Kidney (tissue), 14 donors: ENCODE results near the gene OTUB2. TPM values are rescaled to one million over a fixed set of nuclear protein-coding genes. Genes with fewer than 3 reads are reported as not detected.

ENCODE experiments used
- DNase-seq, 5 donors: peaks; one replicate each; pipeline ENCODE4 v3.0.0-alpha.2; 2013 to 2020
- FAIRE-seq: peaks from 2 replicates; lab custom pipeline; 2012; peaks lifted over from hg19 to GRCh38; lab: Jason Lieb, UNC
- H3K27ac ChIP-seq, 2 donors: one replicate each; pipeline ENCODE4 v1.7.0; 2013; ENCODE audit warnings: low read depth in 2 of 2, low read length in 2 of 2, inconsistent platforms in 1 of 2
- H3K27me3 ChIP-seq: one replicate; pipeline ENCODE4 v1.7.1; 2013; ENCODE audit warnings: low read length, inconsistent platforms; ENCODE audit not compliant: control insufficient read depth, insufficient read depth
- H3K36me3 ChIP-seq, 3 donors: one replicate each; pipeline versions ENCODE4 v1.7.0 to v1.7.1; 2013; ENCODE audit warnings: low read length in 3 of 3, control low read depth in 1 of 3, inconsistent platforms in 1 of 3; ENCODE audit not compliant: insufficient read depth in 3 of 3, control insufficient read depth in 2 of 3
- H3K4me1 ChIP-seq, 3 donors: one replicate each; pipeline versions ENCODE4 v1.7.0 to v1.7.1; 2013; ENCODE audit warnings: low read length in 3 of 3, inconsistent platforms in 1 of 3, low read depth in 1 of 3; ENCODE audit not compliant: control insufficient read depth in 2 of 3, insufficient read depth in 2 of 3
- H3K4me3 ChIP-seq, 3 donors: one replicate each; pipeline versions ENCODE4 v1.7.0 to v1.8.1; 2013; ENCODE audit warnings: low read length in 3 of 3, control low read depth in 1 of 3, inconsistent platforms in 1 of 3
- H3K9ac ChIP-seq, 3 donors: one replicate each; pipeline versions ENCODE4 v1.7.0 to v1.7.1; 2013; ENCODE audit warnings: low read length in 3 of 3, control low read depth in 1 of 3, inconsistent platforms in 1 of 3
- H3K9me3 ChIP-seq, 3 donors: one replicate each; pipeline versions ENCODE4 v1.7.0 to v1.7.1; 2013; ENCODE audit warnings: low read length in 3 of 3, control low read depth in 1 of 3, inconsistent platforms in 1 of 3; ENCODE audit not compliant: control insufficient read depth in 2 of 3, insufficient read depth in 1 of 3
- CTCF ChIP-seq: IDR thresholded peaks from 3 replicates; pipeline ENCODE4 v1.5.1; 2012; ENCODE audit warnings: mild to moderate bottlenecking, moderate library complexity, borderline replicate concordance; ENCODE audit not compliant: insufficient read depth; ENCODE audit errors: extremely low read depth
- intact Hi-C: fragments of 100-400 bp; cut with DNase I; formaldehyde crosslinking; loops from one replicate; pipeline ENCODE4 v1.11.1; 2022
- polyA plus RNA-seq: library from polyadenylated mRNA; stranded (reverse); fragments of 350-450 nt; fragmentation: Illumina TruSeq; extraction: RNeasy Lipid Tissue Mini Kit (QIAGEN cat#74804); gene quantifications from one replicate; pipeline ENCODE4 v1.2.3, GENCODE V29; 2014; ENCODE audit warnings: low read depth, low replicate concordance; ENCODE audit not compliant: insufficient read depth
- total RNA-seq: library from RNA; stranded (reverse); fragmentation: NEBNext Ultra II Directional; extraction: Animal tissue kit (Norgen Biotek cat#: 25700); gene quantifications from one replicate; pipeline ENCODE4 v1.2.1, GENCODE V29; 2021
- donor health status: control.
- donor health status: control.
- donor health status: control.
- donor health status: control.
- donor health status: control.
- donor health status: DM: yes; HTN: yes; CAD: no.
- donor health status: Normal renal cell carcinoma (clear cell type).

OTUB2 gene
- total and polyA plus RNA-seq, 2 donors from 2014 or later: 1.1 to 1.6 TPM

- intact Hi-C loops: no loop called here
- no peak overlapping the region for H3K27ac ChIP-seq
- no peaks in the 10 kb centered on the region for H3K27me3 ChIP-seq
- peaks cover 0 to 10% (median 7%) of the 10 kb centered on the region in 3 donors for H3K4me1 ChIP-seq
- no peak overlapping the region for H3K4me3 ChIP-seq
- no peak for TF ChIP-seq CTCF
- no peaks in the 10 kb centered on the region for H3K9me3 ChIP-seq
- FAIRE-seq: no peak
- DNase-seq: peak in 1 of 5 donors; percentile 1
- peaks cover 5 to 55% (median 46%) of the 10 kb centered on the region in 3 donors for H3K36me3 ChIP-seq
- H3K9ac ChIP-seq: no peak overlapping the region
Observed at GRCh38 chr14:94047581-94047980, 21.4 kb downstream of the OTUB2 start.

- Histone ChIP-seq H3K9me3 (no peaks in the 10 kb centered on the region), H3K27me3 (no peaks in the 10 kb centered on the region), H3K27ac (no peak overlapping the region), H3K9ac (no peak overlapping the region), H3K4me1 (peaks cover 0 to 10% (median 7%) of the 10 kb centered on the region in 3 donors), H3K36me3 (peaks cover 5 to 63% (median 54%) of the 10 kb centered on the region in 3 donors), H3K4me3 (no peak overlapping the region)
- FAIRE-seq (no peak), DNase-seq (peak in 3 of 5 donors; percentile 18 to 64 (median 33))
- TF ChIP-seq CTCF: no peak
- intact Hi-C loops: no loop called here
Observed at GRCh38 chr14:94048691-94049624, 22.8 kb downstream of the OTUB2 start.

- H3K9ac ChIP-seq: no peak overlapping the region
- peaks cover 0 to 10% (median 7%) of the 10 kb centered on the region in 3 donors for H3K4me1 ChIP-seq
- intact Hi-C loops: no loop called here
- peaks cover 5 to 70% (median 60%) of the 10 kb centered on the region in 3 donors for H3K36me3 ChIP-seq
- peak in 1 of 5 donors; percentile 18 for DNase-seq
- H3K27ac ChIP-seq: no peak overlapping the region
- H3K4me3 ChIP-seq: no peak overlapping the region
- no peaks in the 10 kb centered on the region for H3K27me3 ChIP-seq
- no peak for FAIRE-seq
- no peaks in the 10 kb centered on the region for H3K9me3 ChIP-seq
- no peak for TF ChIP-seq CTCF
Observed at GRCh38 chr14:94049625-94050023, 23.5 kb downstream of the OTUB2 start.
